IPS-20b (cell line): Measurements from ENCODE around the gene ADCY6.
"Not testable (repeated sequence)": the region's sequence is repeated elsewhere in the genome, so short reads cannot be mapped to it uniquely, and the experiment has no call there.

Experiments used
- H3K27ac ChIP-seq: one replicate; pipeline ENCODE4 v1.5.1; 2013; ENCODE audit warnings: low read length
- H3K27me3 ChIP-seq: 2 replicates; pipeline ENCODE4 v1.6.1; 2013; ENCODE audit warnings: mild to moderate bottlenecking, low read length, inconsistent platforms; ENCODE audit not compliant: insufficient read depth
- H3K36me3 ChIP-seq: 2 replicates; pipeline ENCODE4 v1.6.1; 2013; ENCODE audit warnings: low read depth, mild to moderate bottlenecking, inconsistent platforms, low read length, moderate library complexity; ENCODE audit not compliant: insufficient read depth
- H3K4me1 ChIP-seq: 2 replicates; pipeline ENCODE4 v1.6.1; 2013; ENCODE audit warnings: mild to moderate bottlenecking, control low read depth, inconsistent platforms, low read length, moderate library complexity; ENCODE audit not compliant: insufficient read depth
- H3K4me3 ChIP-seq: 2 replicates; pipeline ENCODE4 v1.5.1; 2013; ENCODE audit warnings: mild to moderate bottlenecking, low read length, inconsistent platforms
- H3K9ac ChIP-seq: 2 replicates; pipeline ENCODE4 v1.6.1; 2013; ENCODE audit warnings: low read depth, mild to moderate bottlenecking, inconsistent platforms, low read length, moderate library complexity
- H3K9me3 ChIP-seq: 2 replicates; pipeline ENCODE4 v1.6.1; 2013; ENCODE audit warnings: mild to moderate bottlenecking, low read depth, low read length, inconsistent platforms; ENCODE audit not compliant: insufficient read depth

Gene ADCY6

GRCh38 chr12:48720171-48720570, 68.7 kb downstream of the ADCY6 start:
- not testable (repeated sequence) for H3K27me3 ChIP-seq, H3K36me3 ChIP-seq, H3K9ac ChIP-seq, H3K4me1 ChIP-seq, H3K4me3 ChIP-seq, H3K27ac ChIP-seq
- peaks cover 17% of the 10 kb centered on the region; the same call in 1 of the 2 replicates for H3K9me3 ChIP-seq

- H3K4me3 ChIP-seq, H3K27ac ChIP-seq, H3K36me3 ChIP-seq: not testable (repeated sequence)
Observed at GRCh38 chr12:48719002-48719401, 69.9 kb downstream of the ADCY6 start.

GRCh38 chr12:48717252-48717695, 71.6 kb downstream of the ADCY6 start:
- Histone ChIP-seq H3K9ac (peak overlapping the region; percentile 93), H3K4me1 (peaks cover 2% of the 10 kb centered on the region; the same call in 1 of the 2 replicates), H3K4me3 (peak overlapping the region; percentile 86), H3K27ac (peak overlapping the region; percentile 88), H3K9me3 (peaks cover 11% of the 10 kb centered on the region; the same call in 1 of the 2 replicates), H3K27me3 (no peaks in the 10 kb centered on the region), H3K36me3 (peaks cover 25% of the 10 kb centered on the region)

More at GRCh38 chr12:48719002-48719401, 69.9 kb downstream of the ADCY6 start:
- H3K27me3 ChIP-seq, H3K4me1 ChIP-seq, H3K9ac ChIP-seq: not testable (repeated sequence)
- peaks cover 17% of the 10 kb centered on the region; the same call in 1 of the 2 replicates for H3K9me3 ChIP-seq

GRCh38 chr12:48716493-48717251, 72.2 kb downstream of the ADCY6 start, which contains the start of gene CCNT1:
Gene CCNT1 (minus strand): TSS chr12:48716707. CDS start chr12:48716675, 32 bp downstream.
- H3K4me3 ChIP-seq, result peak within 1 kb of the TSS; percentile 86
- H3K36me3 ChIP-seq, result peaks cover 31% of the 10 kb centered on the region
- no peaks in the 10 kb centered on the region for H3K27me3 ChIP-seq
- H3K4me1 ChIP-seq, result peaks cover 2% of the 10 kb centered on the region; the same call in 1 of the 2 replicates
- H3K27ac ChIP-seq, result peak within 1 kb of the TSS; percentile 88
- H3K9ac ChIP-seq, result peak within 1 kb of the TSS; percentile 93
- H3K9me3 ChIP-seq, result peaks cover 11% of the 10 kb centered on the region; the same call in 1 of the 2 replicates
